H1 (cell line): ENCODE measurements around the gene SESN1. TPM values are rescaled to one million over a fixed set of nuclear protein-coding genes. Genes with fewer than 3 reads are reported as not detected.

Source experiments
- CBX5 ChIP-seq: fragments of 300-800, 300-1000 bp; sonication (generic); IDR thresholded peaks from 2 replicates; pipeline ENCODE4 v1.7.1; 2016; ENCODE audit warnings: antibody characterized with exemption, low read length, low read depth
- FOSL1 ChIP-seq: IDR thresholded peaks from 2 replicates; pipeline ENCODE4 v1.6.1; 2011; ENCODE audit warnings: mild to moderate bottlenecking, low read depth, low read length, moderate library complexity; ENCODE audit not compliant: insufficient read depth
- PHF8 ChIP-seq: fragments of 200-600 bp; sonication (generic); conservative IDR thresholded peaks from 2 replicates; pipeline ENCODE4 v1.7.1; 2012; ENCODE audit warnings: low read depth, mild to moderate bottlenecking, inconsistent platforms, low read length, moderate library complexity
- SAP30 ChIP-seq: fragments of 300-600 bp; sonication (generic); IDR thresholded peaks from 2 replicates; pipeline ENCODE4 v1.7.1; 2012; ENCODE audit warnings: low read length, moderate library complexity, mild to moderate bottlenecking, inconsistent platforms; ENCODE audit not compliant: insufficient read depth, insufficient replicate concordance
- YY1 ChIP-seq: IDR thresholded peaks from 2 replicates; pipeline ENCODE4 v1.6.1; 2011; ENCODE audit warnings: low read depth, mild to moderate bottlenecking, low read length
- polyA plus RNA-seq, 7 experiments: library from polyadenylated mRNA; depleted of rRNA in 3 of 7; stranded (reverse) in 5 of 7; unstranded in 2 of 7; fragments of >200 nt in 5 of 7; fragments of 200-250 nt in 2 of 7; gene quantifications; 1 replicate in 5 of 7; 2 replicates in 1 of 7; 4 replicates in 1 of 7; pipeline versions ENCODE4 v1.2.1 to v1.2.3, GENCODE V29; 2011 to 2013; ENCODE audit warnings: missing spikeins in 2 of 7, mixed read lengths in 2 of 7
- total RNA-seq: library from RNA; stranded (reverse); fragmentation: NEBNext Ultra II Directional; extraction: Animal tissue kit (Norgen Biotek cat#: 25700); gene quantifications from 2 replicates; pipeline ENCODE4 v1.2.1, GENCODE V29; 2021
- TF ChIP-seq, protein P1 (sequence below): fragments of 300-600 bp; sonication (generic); IDR thresholded peaks from 2 replicates; pipeline ENCODE4 v1.7.1; 2012; ENCODE audit warnings: low read length, moderate library complexity, mild to moderate bottlenecking, inconsistent platforms; ENCODE audit not compliant: insufficient replicate concordance
- TF ChIP-seq, protein P2 (sequence below): IDR thresholded peaks from 2 replicates; pipeline ENCODE4 v1.6.1; 2012; ENCODE audit warnings: low read length, inconsistent platforms

The SESN1 gene
- total and polyA plus RNA-seq, 2 of the 8 experiments (the other 6 are each of a cell fraction or from before 2014, with no cell fraction given) = 12.8 to 15.6 TPM

DNA sequence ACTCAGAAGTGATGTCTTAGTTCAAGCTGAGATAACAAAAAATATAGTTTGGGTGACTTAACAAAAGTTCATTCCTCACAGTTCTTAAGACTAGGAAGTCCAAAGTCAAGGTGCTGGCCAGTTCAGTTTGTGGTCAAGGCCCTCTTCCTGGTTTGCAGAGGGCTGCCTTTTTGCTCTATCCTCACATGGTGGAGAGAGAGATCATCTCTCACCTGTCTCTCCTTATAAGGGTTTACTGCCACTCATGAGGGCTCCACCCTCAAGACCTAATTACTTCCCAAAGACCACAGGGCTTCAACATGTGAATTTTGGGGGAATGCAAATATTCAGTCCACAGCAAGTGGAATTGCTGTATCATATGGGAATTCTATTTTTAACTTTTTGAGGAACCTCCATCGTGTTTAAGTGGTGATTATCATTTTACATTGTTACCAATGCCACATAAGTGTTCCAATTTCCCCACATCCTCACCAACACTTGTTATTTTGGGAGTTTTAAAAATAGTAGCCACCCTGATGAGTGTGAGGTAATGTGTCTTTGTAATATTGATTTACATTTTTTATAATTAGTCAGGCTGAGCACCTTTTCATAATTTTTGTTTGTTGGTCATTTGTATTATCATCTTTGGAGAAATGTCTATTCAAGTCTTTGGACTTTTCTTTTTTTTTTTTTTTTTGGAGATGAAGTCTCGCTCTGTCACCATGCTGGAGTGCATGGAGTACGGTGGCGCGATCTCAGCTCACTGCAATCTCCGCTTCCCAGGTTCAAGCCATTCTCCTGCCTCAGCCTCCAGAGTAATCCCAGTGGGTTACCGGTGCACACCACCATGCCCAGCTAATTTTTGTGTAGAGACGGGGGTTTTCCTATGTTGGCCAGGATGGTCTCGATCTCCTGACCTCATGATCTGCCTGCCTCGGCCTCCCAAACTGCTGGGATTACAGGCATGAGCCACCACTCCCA, 112.2 kb downstream of the SESN1 start (continued):
- TF ChIP-seq, protein P1, sequence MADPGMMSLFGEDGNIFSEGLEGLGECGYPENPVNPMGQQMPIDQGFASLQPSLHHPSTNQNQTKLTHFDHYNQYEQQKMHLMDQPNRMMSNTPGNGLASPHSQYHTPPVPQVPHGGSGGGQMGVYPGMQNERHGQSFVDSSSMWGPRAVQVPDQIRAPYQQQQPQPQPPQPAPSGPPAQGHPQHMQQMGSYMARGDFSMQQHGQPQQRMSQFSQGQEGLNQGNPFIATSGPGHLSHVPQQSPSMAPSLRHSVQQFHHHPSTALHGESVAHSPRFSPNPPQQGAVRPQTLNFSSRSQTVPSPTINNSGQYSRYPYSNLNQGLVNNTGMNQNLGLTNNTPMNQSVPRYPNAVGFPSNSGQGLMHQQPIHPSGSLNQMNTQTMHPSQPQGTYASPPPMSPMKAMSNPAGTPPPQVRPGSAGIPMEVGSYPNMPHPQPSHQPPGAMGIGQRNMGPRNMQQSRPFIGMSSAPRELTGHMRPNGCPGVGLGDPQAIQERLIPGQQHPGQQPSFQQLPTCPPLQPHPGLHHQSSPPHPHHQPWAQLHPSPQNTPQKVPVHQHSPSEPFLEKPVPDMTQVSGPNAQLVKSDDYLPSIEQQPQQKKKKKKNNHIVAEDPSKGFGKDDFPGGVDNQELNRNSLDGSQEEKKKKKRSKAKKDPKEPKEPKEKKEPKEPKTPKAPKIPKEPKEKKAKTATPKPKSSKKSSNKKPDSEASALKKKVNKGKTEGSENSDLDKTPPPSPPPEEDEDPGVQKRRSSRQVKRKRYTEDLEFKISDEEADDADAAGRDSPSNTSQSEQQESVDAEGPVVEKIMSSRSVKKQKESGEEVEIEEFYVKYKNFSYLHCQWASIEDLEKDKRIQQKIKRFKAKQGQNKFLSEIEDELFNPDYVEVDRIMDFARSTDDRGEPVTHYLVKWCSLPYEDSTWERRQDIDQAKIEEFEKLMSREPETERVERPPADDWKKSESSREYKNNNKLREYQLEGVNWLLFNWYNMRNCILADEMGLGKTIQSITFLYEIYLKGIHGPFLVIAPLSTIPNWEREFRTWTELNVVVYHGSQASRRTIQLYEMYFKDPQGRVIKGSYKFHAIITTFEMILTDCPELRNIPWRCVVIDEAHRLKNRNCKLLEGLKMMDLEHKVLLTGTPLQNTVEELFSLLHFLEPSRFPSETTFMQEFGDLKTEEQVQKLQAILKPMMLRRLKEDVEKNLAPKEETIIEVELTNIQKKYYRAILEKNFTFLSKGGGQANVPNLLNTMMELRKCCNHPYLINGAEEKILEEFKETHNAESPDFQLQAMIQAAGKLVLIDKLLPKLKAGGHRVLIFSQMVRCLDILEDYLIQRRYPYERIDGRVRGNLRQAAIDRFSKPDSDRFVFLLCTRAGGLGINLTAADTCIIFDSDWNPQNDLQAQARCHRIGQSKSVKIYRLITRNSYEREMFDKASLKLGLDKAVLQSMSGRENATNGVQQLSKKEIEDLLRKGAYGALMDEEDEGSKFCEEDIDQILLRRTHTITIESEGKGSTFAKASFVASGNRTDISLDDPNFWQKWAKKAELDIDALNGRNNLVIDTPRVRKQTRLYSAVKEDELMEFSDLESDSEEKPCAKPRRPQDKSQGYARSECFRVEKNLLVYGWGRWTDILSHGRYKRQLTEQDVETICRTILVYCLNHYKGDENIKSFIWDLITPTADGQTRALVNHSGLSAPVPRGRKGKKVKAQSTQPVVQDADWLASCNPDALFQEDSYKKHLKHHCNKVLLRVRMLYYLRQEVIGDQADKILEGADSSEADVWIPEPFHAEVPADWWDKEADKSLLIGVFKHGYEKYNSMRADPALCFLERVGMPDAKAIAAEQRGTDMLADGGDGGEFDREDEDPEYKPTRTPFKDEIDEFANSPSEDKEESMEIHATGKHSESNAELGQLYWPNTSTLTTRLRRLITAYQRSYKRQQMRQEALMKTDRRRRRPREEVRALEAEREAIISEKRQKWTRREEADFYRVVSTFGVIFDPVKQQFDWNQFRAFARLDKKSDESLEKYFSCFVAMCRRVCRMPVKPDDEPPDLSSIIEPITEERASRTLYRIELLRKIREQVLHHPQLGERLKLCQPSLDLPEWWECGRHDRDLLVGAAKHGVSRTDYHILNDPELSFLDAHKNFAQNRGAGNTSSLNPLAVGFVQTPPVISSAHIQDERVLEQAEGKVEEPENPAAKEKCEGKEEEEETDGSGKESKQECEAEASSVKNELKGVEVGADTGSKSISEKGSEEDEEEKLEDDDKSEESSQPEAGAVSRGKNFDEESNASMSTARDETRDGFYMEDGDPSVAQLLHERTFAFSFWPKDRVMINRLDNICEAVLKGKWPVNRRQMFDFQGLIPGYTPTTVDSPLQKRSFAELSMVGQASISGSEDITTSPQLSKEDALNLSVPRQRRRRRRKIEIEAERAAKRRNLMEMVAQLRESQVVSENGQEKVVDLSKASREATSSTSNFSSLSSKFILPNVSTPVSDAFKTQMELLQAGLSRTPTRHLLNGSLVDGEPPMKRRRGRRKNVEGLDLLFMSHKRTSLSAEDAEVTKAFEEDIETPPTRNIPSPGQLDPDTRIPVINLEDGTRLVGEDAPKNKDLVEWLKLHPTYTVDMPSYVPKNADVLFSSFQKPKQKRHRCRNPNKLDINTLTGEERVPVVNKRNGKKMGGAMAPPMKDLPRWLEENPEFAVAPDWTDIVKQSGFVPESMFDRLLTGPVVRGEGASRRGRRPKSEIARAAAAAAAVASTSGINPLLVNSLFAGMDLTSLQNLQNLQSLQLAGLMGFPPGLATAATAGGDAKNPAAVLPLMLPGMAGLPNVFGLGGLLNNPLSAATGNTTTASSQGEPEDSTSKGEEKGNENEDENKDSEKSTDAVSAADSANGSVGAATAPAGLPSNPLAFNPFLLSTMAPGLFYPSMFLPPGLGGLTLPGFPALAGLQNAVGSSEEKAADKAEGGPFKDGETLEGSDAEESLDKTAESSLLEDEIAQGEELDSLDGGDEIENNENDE = no peak
- TF ChIP-seq FOSL1 (no peak), PHF8 (no peak), SAP30 (no peak), CBX5 (no peak), YY1 (no peak)
- TF ChIP-seq, protein P2, sequence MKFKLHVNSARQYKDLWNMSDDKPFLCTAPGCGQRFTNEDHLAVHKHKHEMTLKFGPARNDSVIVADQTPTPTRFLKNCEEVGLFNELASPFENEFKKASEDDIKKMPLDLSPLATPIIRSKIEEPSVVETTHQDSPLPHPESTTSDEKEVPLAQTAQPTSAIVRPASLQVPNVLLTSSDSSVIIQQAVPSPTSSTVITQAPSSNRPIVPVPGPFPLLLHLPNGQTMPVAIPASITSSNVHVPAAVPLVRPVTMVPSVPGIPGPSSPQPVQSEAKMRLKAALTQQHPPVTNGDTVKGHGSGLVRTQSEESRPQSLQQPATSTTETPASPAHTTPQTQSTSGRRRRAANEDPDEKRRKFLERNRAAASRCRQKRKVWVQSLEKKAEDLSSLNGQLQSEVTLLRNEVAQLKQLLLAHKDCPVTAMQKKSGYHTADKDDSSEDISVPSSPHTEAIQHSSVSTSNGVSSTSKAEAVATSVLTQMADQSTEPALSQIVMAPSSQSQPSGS = no peak
